ENCODE results near the gene PDHX. TPM values are rescaled to one million over a fixed set of nuclear protein-coding genes. Genes with fewer than 3 reads are reported as not detected.

Gene PDHX
- total RNA-seq, 2 experiments from 2014 or later, result 17.3 to 17.4 TPM

DNA sequence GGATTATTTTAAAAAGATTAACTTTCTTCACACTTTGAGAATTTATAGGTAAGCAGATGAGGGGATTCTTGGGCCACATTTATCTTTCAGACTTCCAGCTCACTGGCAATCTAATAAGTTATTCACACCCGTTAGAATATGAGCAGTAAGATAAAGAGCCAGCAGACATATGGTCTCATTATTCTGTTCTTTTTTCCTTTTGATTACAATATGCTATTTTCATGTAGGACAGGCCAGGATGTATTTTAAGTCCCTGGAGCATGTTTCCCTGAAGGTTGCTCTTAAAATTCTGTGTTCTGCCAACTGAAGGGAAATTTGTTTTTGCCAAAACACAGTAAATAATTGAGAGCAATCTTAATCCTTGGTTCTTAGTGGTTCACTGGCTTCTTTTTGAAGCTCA lies 22.2 kb downstream of the PDHX start:
- Mint-ChIP-seq H3K4me1 (ENCODE audit: low read depth) (peaks cover 31% of the 10 kb centered on the region), H3K9me3 (no peaks in the 10 kb centered on the region), H3K27me3 (no peaks in the 10 kb centered on the region), H3K27ac (no peak overlapping the region), H3K36me3 (ENCODE audit: low read depth) (peaks cover 56% of the 10 kb centered on the region), H3K4me3 (no peak overlapping the region)
- ATAC-seq (ENCODE audit: poor library complexity) (no peak), DNase-seq (no peak)
- peaks cover 7% of the 10 kb centered on the region for H3K4me1 ChIP-seq (ENCODE audit: insufficient read depth, low read length)
- CTCF ChIA-PET, result no interaction called here
- H3K27me3 ChIP-seq (ENCODE audit: control insufficient read depth in 1 of 2, insufficient read depth in 2 of 2, low read length in 2 of 2), result no peaks in the 10 kb centered on the region
- TF ChIP-seq, protein P1, sequence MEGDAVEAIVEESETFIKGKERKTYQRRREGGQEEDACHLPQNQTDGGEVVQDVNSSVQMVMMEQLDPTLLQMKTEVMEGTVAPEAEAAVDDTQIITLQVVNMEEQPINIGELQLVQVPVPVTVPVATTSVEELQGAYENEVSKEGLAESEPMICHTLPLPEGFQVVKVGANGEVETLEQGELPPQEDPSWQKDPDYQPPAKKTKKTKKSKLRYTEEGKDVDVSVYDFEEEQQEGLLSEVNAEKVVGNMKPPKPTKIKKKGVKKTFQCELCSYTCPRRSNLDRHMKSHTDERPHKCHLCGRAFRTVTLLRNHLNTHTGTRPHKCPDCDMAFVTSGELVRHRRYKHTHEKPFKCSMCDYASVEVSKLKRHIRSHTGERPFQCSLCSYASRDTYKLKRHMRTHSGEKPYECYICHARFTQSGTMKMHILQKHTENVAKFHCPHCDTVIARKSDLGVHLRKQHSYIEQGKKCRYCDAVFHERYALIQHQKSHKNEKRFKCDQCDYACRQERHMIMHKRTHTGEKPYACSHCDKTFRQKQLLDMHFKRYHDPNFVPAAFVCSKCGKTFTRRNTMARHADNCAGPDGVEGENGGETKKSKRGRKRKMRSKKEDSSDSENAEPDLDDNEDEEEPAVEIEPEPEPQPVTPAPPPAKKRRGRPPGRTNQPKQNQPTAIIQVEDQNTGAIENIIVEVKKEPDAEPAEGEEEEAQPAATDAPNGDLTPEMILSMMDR (IDR thresholded peaks at IDR 0.05), result no peak
- no peak overlapping the region for H3K27ac ChIP-seq (ENCODE audit: low read depth in 1 of 2, low read length in 2 of 2)
- POLR2A ChIA-PET, result no interaction called here
- intact Hi-C loops (cut with DNase I, micrococcal nuclease), result no loop called here
- H3K4me3 ChIP-seq (ENCODE audit: low read length), result no peak overlapping the region
- peaks cover 8% of the 10 kb centered on the region for H3K36me3 ChIP-seq (ENCODE audit: insufficient read depth, low read length)
- H3K9me3 ChIP-seq (ENCODE audit: control insufficient read depth in 1 of 2, insufficient read depth in 1 of 2, low read length in 2 of 2), result no peaks in the 10 kb centered on the region

DNA sequence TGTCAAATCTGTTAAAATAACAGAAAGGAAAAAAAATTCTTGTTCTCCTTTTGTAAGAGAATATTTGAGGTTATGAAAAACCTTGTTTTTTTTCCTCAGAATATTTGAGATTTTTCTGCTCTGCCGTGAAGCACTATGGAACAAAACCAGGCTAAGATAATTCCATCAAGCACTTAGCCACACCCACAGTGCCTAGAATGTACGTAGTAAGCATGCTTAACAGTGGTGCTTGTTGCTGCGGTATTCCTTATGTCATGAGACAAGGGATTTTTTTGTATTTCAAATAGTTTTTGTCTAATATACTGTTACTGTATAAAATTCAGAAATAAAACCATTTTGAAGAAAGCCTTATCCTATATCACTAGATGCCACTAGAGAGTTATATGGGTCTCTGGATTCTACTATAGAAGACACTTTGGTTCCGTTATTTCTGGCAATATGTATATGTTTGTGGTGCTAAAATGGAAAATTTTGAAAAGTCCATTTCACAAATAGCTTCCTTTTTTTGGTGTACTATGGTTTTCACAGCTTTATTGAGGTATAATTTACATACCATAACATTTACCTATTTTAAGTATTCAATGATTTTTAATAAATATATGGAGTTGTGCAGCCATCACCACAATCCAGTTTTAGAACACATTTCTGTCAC lies 23.7 kb downstream of the PDHX start:
- ChIA-PET CTCF (interaction anchor here (0.6 kb wide), 1 partner anchor 13 kb away, joined by 3 read pairs; no protein-coding TSS in a partner anchor), POLR2A (interaction anchor here (0.7 to 1.2 kb wide), 2 partner anchors 237 to 1060 kb away, joined by 3 read pairs; no protein-coding TSS in a partner anchor)
- no peak overlapping the region for H3K4me3 ChIP-seq (ENCODE audit: low read length)
- Mint-ChIP-seq H3K36me3 (ENCODE audit: low read depth) (peaks cover 61% of the 10 kb centered on the region), H3K27me3 (no peaks in the 10 kb centered on the region), H3K4me1 (ENCODE audit: low read depth) (peaks cover 31% of the 10 kb centered on the region), H3K4me3 (no peak overlapping the region), H3K9me3 (peaks cover 2% of the 10 kb centered on the region), H3K27ac (no peak overlapping the region)
- DNase-seq (no peak), ATAC-seq (ENCODE audit: poor library complexity) (no peak)
- peaks cover 0 to 3% of the 10 kb centered on the region in 2 experiments for H3K9me3 ChIP-seq (ENCODE audit: control insufficient read depth in 1 of 2, insufficient read depth in 1 of 2, low read length in 2 of 2)
- no peak overlapping the region for H3K27ac ChIP-seq (ENCODE audit: low read depth in 1 of 2, low read length in 2 of 2)
- TF ChIP-seq, protein P1 (IDR thresholded peaks at IDR 0.05), result no peak
- H3K36me3 ChIP-seq (ENCODE audit: insufficient read depth, low read length), result peaks cover 7% of the 10 kb centered on the region
- H3K4me1 ChIP-seq (ENCODE audit: insufficient read depth, low read length), result peaks cover 7% of the 10 kb centered on the region
- no peaks in the 10 kb centered on the region for H3K27me3 ChIP-seq (ENCODE audit: control insufficient read depth in 1 of 2, insufficient read depth in 2 of 2, low read length in 2 of 2)
- intact Hi-C loops (cut with DNase I, micrococcal nuclease), result no loop called here

DNA sequence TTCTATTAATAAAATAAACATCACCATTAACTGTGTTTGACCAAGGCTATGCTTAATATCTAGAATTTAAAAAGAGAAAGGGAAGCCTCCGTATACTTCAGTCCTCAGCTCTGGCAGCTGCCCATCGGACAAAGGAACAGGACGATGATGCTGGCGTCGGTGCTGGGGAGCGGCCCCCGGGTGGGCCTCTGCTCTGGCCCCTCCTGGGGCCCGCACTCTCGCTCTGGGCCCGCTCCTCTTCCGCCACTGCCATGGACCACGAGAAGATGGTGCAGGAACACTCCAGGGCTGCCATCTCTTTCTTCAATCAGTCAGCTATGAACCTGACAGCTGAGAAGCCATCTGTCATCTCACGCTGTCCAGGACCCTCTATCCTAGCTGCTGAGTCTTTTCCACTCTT lies 25.3 kb downstream of the PDHX start:
- Histone ChIP-seq H3K4me3 (ENCODE audit: low read length) (no peak overlapping the region), H3K27me3 (ENCODE audit: control insufficient read depth in 1 of 2, insufficient read depth in 2 of 2, low read length in 2 of 2) (no peaks in the 10 kb centered on the region), H3K27ac (ENCODE audit: low read depth in 1 of 2, low read length in 2 of 2) (no peak overlapping the region), H3K4me1 (ENCODE audit: insufficient read depth, low read length) (peaks cover 7% of the 10 kb centered on the region), H3K36me3 (ENCODE audit: insufficient read depth, low read length) (peaks cover 7% of the 10 kb centered on the region), H3K9me3 (ENCODE audit: control insufficient read depth in 1 of 2, insufficient read depth in 1 of 2, low read length in 2 of 2) (peaks cover 0 to 3% of the 10 kb centered on the region in 2 experiments)
- TF ChIP-seq, protein P1 (IDR thresholded peaks at IDR 0.05), result no peak
- ChIA-PET CTCF (interaction anchor here (1.1 kb wide), 1 partner anchor 15 kb away, joined by 3 read pairs; no protein-coding TSS in a partner anchor), POLR2A (no interaction called here)
- Mint-ChIP-seq H3K27me3 (no peaks in the 10 kb centered on the region), H3K27ac (no peak overlapping the region), H3K4me1 (ENCODE audit: low read depth) (peaks cover 19% of the 10 kb centered on the region), H3K9me3 (peaks cover 2% of the 10 kb centered on the region), H3K36me3 (ENCODE audit: low read depth) (peaks cover 68% of the 10 kb centered on the region), H3K4me3 (no peak overlapping the region)
- ATAC-seq (ENCODE audit: poor library complexity) (no peak), DNase-seq (no peak)
- intact Hi-C loops (cut with DNase I, micrococcal nuclease), result no loop called here

All from CD4-positive, alpha-beta T cell (primary cell).